GM19395 (cell line): Measurements from ENCODE around the gene ADRA2C.
"Not testable (repeated sequence)": the region's sequence is repeated elsewhere in the genome, so short reads cannot be mapped to it uniquely, and the experiment has no call there.

Experiments used
- ATAC-seq: cut with Tn5 transposase; IDR thresholded peaks from one replicate; pipeline ENCODE4 v1.9.1; 2021; ENCODE audit warnings: mild to moderate bottlenecking, moderate library complexity; ENCODE audit not compliant: unreplicated experiment

The ADRA2C gene

DNA sequence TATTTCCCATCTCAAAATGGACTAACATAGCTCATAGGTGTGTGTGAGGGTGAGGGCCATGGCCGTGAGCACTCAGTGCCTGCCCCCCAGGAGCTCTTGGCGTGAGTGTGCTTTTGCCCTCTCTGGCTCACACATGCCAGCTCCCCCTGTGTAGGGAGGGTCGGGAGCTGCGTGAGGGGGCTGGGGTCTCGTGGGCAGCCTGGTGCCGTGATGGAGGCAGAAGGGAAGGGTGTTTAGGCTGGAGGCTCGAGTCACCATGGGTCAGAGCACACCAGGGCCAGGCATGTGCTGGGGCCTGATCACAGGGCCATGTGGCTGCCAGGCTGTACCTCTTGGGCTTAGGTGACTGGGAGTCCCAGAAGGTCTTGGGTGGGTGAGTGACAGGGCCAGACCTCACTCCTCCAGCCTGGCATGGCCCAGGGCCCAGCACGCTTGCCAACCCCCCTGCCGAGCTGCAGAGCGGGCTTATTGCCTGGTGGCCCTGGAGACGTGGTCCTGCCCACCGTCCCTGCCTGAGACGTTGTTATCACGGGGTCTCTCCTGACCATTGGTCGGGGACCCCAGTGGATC is 44.0 kb downstream of the ADRA2C start:
- no peak for ATAC-seq

GRCh38 chr4:3810796-3811485 is 44.8 kb downstream of the ADRA2C start:
- no peak for ATAC-seq

GRCh38 chr4:3811621-3812020 is 45.4 kb downstream of the ADRA2C start:
- ATAC-seq, result no peak

DNA sequence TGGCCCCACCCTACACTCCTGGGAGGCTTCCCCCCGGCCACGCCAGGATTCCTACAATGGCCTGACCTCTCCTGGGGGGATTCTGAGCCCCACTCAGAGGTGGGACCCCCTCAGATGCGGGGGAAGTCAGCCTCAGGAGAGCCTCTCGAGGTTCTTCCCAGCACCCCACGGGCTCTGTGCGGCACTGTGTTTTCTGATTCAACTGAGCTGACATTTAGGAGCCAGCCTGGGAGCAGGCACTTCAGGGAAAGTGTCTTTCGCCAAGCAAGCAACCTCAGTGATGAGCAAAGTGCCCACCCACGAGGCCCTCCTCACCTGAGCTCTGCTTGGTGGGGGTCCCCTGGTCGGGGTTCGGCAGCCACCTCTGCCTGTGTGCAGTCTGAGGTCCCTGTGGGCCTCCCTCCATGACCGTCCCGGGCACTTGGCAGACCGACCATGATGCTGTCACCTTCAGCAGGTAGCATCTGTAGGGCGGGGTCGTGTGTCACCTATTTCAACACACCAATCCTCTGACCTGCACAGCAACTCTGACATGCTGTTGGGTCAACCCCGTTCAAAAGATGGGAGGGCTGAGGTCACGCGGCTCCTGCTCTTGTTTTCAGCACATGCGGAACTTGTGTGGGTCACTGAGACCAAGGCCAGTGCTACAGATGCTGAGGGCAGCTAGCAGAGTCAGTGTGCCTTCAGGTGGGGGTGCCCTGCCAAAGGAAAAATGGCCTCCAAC is 46.2 kb downstream of the ADRA2C start:
- no peak for ATAC-seq

DNA sequence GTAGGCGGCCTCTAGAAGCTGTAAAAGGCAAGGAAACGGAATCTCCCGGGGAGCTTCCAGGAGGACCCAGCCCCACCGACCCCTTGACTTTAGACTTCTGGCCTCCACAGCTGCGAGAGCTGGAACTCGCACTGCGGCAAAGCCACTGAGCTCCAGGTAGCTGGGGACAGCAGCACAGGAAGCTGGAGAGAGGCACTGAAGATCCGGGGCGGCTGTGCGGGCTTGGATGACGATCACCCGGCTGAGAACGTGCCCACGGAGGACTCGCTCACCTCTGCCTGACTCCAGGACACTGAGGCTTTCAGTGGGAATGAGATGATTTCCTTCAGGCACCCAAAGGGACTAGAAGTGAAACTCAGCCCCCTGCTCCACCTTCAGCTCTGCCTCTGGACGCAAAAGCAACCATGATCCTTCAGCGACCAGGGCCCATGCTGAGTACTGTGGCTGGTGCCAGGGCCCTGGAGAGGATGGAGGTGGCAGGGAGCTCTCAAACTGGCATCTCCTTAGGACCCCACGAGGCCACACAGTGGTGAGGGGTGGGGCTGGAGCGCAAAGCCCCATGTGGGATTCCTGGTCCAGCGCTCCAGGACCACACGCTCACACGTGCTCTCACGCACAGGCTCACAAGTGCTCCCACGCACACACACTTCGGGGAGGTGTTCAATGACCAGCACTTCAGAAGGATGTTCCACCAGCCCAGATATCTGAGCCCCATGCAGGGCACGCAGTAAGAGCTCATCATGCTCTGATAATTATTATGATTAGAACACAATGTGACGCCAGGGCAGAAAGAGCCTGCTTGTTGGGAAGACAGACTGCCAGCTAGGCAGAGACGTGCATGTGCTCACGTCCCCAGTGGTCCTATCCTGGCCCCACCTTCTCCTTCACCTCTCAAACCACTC is 47.2 kb downstream of the ADRA2C start:
- ATAC-seq, result no peak

DNA sequence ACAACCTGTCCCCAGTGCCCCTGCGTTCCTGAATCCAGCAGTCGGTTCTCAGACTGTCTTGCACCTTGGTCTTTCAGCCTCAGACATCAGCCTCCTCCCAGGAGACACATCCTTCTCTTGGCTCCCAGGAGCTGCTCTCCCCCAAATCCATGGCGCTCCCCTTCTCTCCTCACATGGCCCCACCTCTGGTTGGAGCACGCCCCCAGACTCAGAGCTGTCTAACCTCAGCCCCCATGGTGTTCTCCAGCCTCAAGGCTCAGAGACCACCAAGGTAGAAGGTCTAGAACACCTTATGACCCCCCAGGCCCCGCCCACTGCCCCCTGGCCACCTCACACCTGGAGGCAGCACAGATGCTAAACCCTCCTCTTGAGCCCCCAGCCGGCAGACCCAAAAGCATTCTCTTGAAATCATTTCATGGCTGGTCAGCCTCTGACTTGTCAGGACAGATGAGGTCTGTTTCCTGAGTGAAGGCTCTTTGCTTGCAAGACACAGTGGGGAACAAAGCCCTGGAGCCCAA is 47.9 kb downstream of the ADRA2C start:
- no peak for ATAC-seq

GRCh38 chr4:3814838-3815237 is 48.7 kb downstream of the ADRA2C start:
- not testable (repeated sequence) for ATAC-seq

GRCh38 chr4:3816256-3816825 is 50.2 kb downstream of the ADRA2C start:
- no peak for ATAC-seq

- no peak for ATAC-seq
Observed at GRCh38 chr4:3816983-3817960, 51.1 kb downstream of the ADRA2C start.
